Astrocyte (in vitro differentiated cells and primary cell): ENCODE data around the gene UVSSA.

Source experiments
- EZH2 ChIP-seq: IDR thresholded peaks from 2 replicates; pipeline ENCODE4 v1.6.1; 2012; ENCODE audit warnings: mild to moderate bottlenecking, low read length, inconsistent platforms; ENCODE audit not compliant: insufficient read depth
- TF ChIP-seq, protein P1 (sequence below): IDR thresholded peaks from 2 replicates; pipeline ENCODE4 v1.5.1; 2011; ENCODE audit warnings: low read depth, mild to moderate bottlenecking, inconsistent platforms, low read length, moderate library complexity; ENCODE audit not compliant: insufficient read depth

DNA sequence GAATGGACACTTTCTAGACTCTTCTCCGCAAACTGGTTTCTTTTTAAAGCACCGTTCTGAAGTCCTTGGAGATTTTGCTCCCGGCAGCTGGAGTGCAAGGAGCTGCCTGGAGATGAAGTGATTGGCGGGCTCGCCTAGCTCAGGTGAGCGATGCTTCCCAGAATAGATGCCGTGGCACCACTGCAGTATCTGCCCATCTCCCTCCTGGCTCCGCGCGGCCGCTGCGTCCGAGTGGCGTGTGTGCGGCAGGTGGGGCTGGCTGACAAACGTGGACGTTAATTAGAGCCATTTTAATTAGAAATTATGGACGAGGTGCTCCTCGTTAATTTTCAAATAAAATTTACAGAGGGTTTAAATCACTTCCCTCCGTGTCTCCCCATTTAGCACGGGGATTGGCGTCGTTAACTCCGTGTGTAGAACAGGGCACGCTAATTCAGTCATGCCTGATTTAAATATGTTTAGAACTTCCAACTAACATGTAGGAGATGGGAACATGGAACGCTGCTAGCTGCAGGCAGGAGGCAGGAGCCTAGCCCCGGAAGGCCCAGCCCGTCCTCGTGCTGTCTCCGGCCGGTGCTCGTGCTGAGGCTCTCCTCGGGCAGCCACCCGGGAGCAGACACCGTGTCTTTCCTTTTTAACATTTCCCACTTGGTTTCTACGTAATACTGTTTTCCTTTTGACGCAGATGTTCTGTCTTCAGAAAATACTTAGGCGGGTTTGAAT is 11.6 kb downstream of the UVSSA start:
- TF ChIP-seq, protein P1, sequence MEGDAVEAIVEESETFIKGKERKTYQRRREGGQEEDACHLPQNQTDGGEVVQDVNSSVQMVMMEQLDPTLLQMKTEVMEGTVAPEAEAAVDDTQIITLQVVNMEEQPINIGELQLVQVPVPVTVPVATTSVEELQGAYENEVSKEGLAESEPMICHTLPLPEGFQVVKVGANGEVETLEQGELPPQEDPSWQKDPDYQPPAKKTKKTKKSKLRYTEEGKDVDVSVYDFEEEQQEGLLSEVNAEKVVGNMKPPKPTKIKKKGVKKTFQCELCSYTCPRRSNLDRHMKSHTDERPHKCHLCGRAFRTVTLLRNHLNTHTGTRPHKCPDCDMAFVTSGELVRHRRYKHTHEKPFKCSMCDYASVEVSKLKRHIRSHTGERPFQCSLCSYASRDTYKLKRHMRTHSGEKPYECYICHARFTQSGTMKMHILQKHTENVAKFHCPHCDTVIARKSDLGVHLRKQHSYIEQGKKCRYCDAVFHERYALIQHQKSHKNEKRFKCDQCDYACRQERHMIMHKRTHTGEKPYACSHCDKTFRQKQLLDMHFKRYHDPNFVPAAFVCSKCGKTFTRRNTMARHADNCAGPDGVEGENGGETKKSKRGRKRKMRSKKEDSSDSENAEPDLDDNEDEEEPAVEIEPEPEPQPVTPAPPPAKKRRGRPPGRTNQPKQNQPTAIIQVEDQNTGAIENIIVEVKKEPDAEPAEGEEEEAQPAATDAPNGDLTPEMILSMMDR, result no peak
- no peak for TF ChIP-seq EZH2
